Kidney epithelial cell (primary cell): Measurements from ENCODE around the gene ANKRD7. TPM values are rescaled to one million over a fixed set of nuclear protein-coding genes. Genes with fewer than 3 reads are reported as not detected.

ENCODE experiments used
- DNase-seq: peaks from one replicate; pipeline ENCODE4 v3.0.0-alpha.2; 2010; ENCODE audit warnings: low read depth
- H3K27me3 ChIP-seq: 2 replicates; pipeline ENCODE4 v1.6.0; 2011; ENCODE audit warnings: low read length; ENCODE audit not compliant: control insufficient read depth, insufficient read depth
- H3K36me3 ChIP-seq: 2 replicates; pipeline ENCODE4 v1.5.1; 2011; ENCODE audit warnings: low read length; ENCODE audit not compliant: control insufficient read depth, insufficient read depth
- H3K4me3 ChIP-seq: 2 replicates; pipeline ENCODE4 v1.5.1; 2011; ENCODE audit warnings: low read depth, mild to moderate bottlenecking, control low read depth, low read length
- total RNA-seq: library from RNA; depleted of rRNA; stranded (reverse); fragments of >200 nt; gene quantifications from 2 replicates; pipeline ENCODE4 v1.2.3, GENCODE V29; 2015
- TF ChIP-seq, protein P1 (sequence below): IDR thresholded peaks from 2 replicates; pipeline ENCODE4 v1.5.1; 2011; ENCODE audit warnings: mild to moderate bottlenecking, moderate library complexity, low read length, control low read depth, inconsistent platforms; ENCODE audit not compliant: insufficient read depth, poor library complexity, severe bottlenecking

Gene ANKRD7
- total RNA-seq, 1 donor from 2014 or later: 1.0 TPM

DNA sequence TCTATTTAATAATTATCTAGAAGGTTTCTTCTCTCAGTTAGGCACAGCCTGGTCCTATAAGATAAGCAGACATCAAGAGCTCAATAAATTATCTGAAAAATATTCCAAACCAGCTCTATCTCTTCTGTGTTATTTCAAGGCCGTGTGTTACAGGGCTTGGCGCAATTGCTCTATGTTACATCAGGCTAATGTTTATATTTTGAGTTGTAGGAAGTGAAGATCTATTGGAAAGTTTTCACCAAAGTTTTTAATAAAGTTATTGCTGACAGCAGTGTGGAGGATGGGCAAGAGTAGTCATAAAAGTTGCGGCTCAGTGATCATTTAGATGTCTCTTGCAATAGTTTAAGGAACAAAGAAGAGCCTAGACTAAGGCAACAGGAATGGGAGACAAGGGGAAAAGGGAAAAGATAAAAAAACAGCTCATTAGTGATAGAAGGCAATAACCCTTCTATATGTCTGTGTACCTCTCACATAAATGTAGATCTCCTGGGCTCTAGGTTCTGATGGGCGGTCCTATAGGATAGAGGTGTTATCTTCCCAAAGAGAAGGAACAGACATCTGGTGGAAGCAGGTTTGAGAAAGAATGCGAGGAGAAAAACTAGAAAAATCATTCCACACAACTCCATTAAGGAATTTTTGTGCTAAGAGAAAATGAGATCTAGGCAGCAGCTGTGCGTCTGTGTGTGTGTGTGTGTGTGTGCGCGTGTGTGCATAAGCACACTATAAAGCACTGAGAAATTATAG is 5.9 kb upstream of the ANKRD7 start:
- no peaks in the 10 kb centered on the region for H3K27me3 ChIP-seq
- no peak overlapping the region for H3K4me3 ChIP-seq
- TF ChIP-seq, protein P1, sequence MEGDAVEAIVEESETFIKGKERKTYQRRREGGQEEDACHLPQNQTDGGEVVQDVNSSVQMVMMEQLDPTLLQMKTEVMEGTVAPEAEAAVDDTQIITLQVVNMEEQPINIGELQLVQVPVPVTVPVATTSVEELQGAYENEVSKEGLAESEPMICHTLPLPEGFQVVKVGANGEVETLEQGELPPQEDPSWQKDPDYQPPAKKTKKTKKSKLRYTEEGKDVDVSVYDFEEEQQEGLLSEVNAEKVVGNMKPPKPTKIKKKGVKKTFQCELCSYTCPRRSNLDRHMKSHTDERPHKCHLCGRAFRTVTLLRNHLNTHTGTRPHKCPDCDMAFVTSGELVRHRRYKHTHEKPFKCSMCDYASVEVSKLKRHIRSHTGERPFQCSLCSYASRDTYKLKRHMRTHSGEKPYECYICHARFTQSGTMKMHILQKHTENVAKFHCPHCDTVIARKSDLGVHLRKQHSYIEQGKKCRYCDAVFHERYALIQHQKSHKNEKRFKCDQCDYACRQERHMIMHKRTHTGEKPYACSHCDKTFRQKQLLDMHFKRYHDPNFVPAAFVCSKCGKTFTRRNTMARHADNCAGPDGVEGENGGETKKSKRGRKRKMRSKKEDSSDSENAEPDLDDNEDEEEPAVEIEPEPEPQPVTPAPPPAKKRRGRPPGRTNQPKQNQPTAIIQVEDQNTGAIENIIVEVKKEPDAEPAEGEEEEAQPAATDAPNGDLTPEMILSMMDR: no peak
- no peak for DNase-seq
- H3K36me3 ChIP-seq: no peaks in the 10 kb centered on the region

DNA sequence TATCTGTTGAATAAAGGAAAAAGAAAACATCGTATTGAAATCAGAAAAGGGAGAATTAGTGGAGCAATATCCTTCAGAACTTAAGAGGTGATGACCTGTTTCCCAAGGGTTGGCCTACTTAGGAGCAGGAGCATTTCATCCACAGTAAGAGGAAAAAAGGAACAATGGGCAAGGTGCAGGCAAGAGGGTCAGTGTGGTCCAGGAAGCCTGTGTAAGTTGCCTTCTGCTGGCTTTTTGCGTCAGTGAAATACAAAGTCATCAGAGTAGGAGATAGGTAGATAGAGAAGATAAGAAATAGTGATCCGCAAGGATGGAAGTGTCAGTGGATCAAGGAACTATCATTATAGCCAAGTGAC is 5.4 kb upstream of the ANKRD7 start:
- H3K36me3 ChIP-seq: no peaks in the 10 kb centered on the region
- DNase-seq: no peak
- TF ChIP-seq, protein P1: no peak
- no peaks in the 10 kb centered on the region for H3K27me3 ChIP-seq
- no peak overlapping the region for H3K4me3 ChIP-seq

DNA sequence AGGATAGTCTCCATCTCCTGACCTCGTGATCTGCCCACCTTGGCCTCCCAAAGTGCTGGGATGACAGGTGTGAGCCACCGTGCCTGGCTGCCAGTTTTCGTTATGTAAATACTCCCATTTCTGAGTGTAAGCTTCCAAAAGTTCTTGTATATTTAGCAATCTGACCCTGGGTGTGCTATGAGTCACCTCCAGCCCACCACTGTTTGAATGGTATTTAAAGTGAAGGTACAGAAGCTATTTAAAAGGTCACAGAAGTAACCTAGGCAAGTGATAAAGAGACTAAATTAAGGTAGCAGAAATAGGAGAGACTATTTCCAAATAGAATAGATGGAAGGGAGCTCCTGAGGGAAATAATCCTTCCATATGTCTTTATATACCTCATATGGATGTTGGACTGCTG is 3.9 kb upstream of the ANKRD7 start:
- H3K36me3 ChIP-seq: no peaks in the 10 kb centered on the region
- no peak overlapping the region for H3K4me3 ChIP-seq
- no peak for DNase-seq
- TF ChIP-seq, protein P1: no peak
- no peaks in the 10 kb centered on the region for H3K27me3 ChIP-seq

DNA sequence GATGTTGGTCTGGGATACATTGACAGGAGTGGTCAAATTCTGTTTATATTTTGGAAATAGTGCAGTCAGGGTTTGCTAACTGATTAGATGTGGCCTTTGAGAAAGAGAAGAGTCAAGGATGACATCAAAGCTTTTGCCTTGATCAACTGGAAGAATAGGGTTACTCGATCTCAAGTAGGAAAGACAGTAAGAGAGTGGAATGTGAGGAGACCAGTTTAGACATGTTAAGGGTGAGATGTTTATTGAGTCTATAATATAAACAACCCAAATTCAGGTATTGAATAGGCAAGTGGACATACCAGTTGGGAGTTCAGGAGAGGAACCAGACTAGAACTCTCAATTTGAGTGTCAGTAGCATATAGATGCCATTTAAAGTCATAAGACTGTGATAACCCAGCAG is 1.9 kb upstream of the ANKRD7 start:
- Histone ChIP-seq H3K36me3 (no peaks in the 10 kb centered on the region), H3K27me3 (no peaks in the 10 kb centered on the region), H3K4me3 (no peak overlapping the region)
- DNase-seq: no peak
- TF ChIP-seq, protein P1: no peak

DNA sequence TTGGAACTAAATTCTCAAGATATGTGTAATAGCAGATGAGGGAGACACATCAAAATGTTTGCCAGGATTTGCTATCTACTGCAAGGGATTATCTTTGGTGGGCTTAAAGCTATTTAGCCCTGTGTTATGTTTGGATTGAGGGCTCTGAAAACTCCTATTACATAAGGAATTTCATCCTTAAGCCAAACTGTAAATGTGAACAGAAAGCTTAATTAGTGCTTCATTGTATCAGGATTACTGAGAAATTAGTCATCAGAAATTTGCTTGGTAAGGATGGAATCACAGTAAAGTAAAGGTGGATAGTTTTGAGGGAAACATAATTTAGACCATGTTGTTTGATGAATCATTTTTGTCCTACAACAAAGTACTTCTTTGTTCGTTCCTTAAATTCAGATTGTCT is 8.3 kb downstream of the ANKRD7 start:
- TF ChIP-seq, protein P1: no peak
- Histone ChIP-seq H3K27me3 (no peaks in the 10 kb centered on the region), H3K4me3 (no peak overlapping the region), H3K36me3 (no peaks in the 10 kb centered on the region)
- DNase-seq: peak; percentile 16

DNA sequence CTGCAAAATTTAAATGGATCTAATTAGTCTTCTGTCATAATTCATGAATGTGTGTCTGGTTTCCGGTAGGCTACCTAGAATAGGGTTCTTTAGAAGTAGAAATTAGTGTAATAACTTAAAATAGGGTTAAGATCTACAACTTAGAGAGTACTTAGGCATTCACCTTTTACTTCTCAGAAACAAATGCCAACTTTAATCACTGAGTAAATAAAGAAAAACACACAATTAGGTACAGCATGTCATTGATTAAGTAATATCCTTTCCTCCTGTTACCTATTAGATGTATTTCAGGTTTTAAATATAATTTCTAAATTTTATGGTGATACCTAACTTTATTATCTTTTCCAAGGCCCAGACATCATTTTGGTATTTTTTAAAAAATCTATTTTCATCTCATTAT is 9.3 kb downstream of the ANKRD7 start:
- H3K36me3 ChIP-seq: no peaks in the 10 kb centered on the region
- no peaks in the 10 kb centered on the region for H3K27me3 ChIP-seq
- DNase-seq: no peak
- TF ChIP-seq, protein P1: no peak
- no peak overlapping the region for H3K4me3 ChIP-seq
